Keratinocyte (primary cell): ENCODE results near the gene CDH18. TPM values are rescaled to one million over a fixed set of nuclear protein-coding genes. Genes with fewer than 3 reads are reported as not detected.

ENCODE experiments used
- DNase-seq: peaks from one replicate; pipeline ENCODE4 v3.0.0-alpha.2; 2011; ENCODE audit warnings: low read depth, missing footprints, low spot score
- FAIRE-seq: peaks from 2 replicates; lab custom pipeline; 2011; peaks lifted over from hg19 to GRCh38; lab: Jason Lieb, UNC
- H2AFZ ChIP-seq: 2 replicates; pipeline ENCODE4 v1.6.0; 2012; ENCODE audit warnings: low read length, control low read depth, inconsistent platforms; ENCODE audit not compliant: control insufficient read depth
- H3K27ac ChIP-seq: 2 replicates; pipeline ENCODE4 v1.5.1; 2011; ENCODE audit warnings: low read length; ENCODE audit not compliant: control insufficient read depth, insufficient read depth
- H3K27me3 ChIP-seq: 3 replicates; pipeline ENCODE4 v1.6.0; 2011; ENCODE audit warnings: low read length; ENCODE audit not compliant: control insufficient read depth, insufficient read depth; ENCODE audit errors: extremely low read depth
- H3K36me3 ChIP-seq, 2 experiments: 2 replicates in 1 of 2; 3 replicates in 1 of 2; pipeline ENCODE4 v1.5.1; 2011; ENCODE audit warnings: low read length in 2 of 2, mild to moderate bottlenecking in 1 of 2; ENCODE audit not compliant: control insufficient read depth in 2 of 2, insufficient read depth in 2 of 2; ENCODE audit errors: extremely low read depth in 1 of 2
- H3K4me1 ChIP-seq: 3 replicates; pipeline ENCODE4 v1.5.1; 2011; ENCODE audit warnings: low read length; ENCODE audit not compliant: control insufficient read depth, insufficient read depth; ENCODE audit errors: extremely low read depth
- H3K4me2 ChIP-seq: 3 replicates; pipeline ENCODE4 v1.6.0; 2011; ENCODE audit warnings: low read depth, low read length; ENCODE audit not compliant: control insufficient read depth, insufficient read depth; ENCODE audit errors: extremely low read depth
- H3K4me3 ChIP-seq, 3 experiments: fragments of 200-600 bp in 1 of 3; sonication (generic) in 1 of 3; 2 replicates in 2 of 3; 3 replicates in 1 of 3; pipeline ENCODE4 v1.5.1; 2011 to 2016; ENCODE audit warnings: low read length in 3 of 3, mild to moderate bottlenecking in 3 of 3, control low read depth in 2 of 3, inconsistent platforms in 1 of 3, low read depth in 1 of 3, mixed read lengths in 1 of 3, mixed run types in 1 of 3, moderate library complexity in 1 of 3; ENCODE audit not compliant: control insufficient read depth in 2 of 3, insufficient read depth in 2 of 3; ENCODE audit errors: extremely low read depth in 1 of 3
- H3K79me2 ChIP-seq: 2 replicates; pipeline ENCODE4 v1.6.0; 2012; ENCODE audit warnings: low read length; ENCODE audit not compliant: control insufficient read depth, insufficient read depth
- H3K9ac ChIP-seq: 3 replicates; pipeline ENCODE4 v1.6.0; 2011; ENCODE audit warnings: low read length; ENCODE audit not compliant: control insufficient read depth, insufficient read depth; ENCODE audit errors: extremely low read depth
- H3K9me1 ChIP-seq: 3 replicates; pipeline ENCODE4 v1.6.0; 2011; ENCODE audit warnings: low read length; ENCODE audit not compliant: control insufficient read depth, insufficient read depth; ENCODE audit errors: extremely low read depth
- H3K9me3 ChIP-seq: 2 replicates; pipeline ENCODE4 v1.5.1; 2012; ENCODE audit warnings: low read depth, low read length; ENCODE audit not compliant: control insufficient read depth
- H4K20me1 ChIP-seq: 3 replicates; pipeline ENCODE4 v1.6.0; 2011; ENCODE audit warnings: low read length; ENCODE audit not compliant: control insufficient read depth, insufficient read depth; ENCODE audit errors: extremely low read depth
- EZH2 ChIP-seq: IDR thresholded peaks from one replicate; pipeline ENCODE4 v1.6.1; 2012; ENCODE audit warnings: inconsistent platforms, mild to moderate bottlenecking, low read length, moderate library complexity
- dilution Hi-C: fragments of 300-500 bp; cut with MboI; formaldehyde crosslinking; loops from one replicate; pipeline ENCODE4 v1.7.0; 2020; ENCODE audit warnings: low sequenced_read_pairs; ENCODE audit not compliant: extremely low pct_ligation_motif_present
- polyA plus RNA-seq, 5 experiments: library from polyadenylated mRNA; depleted of rRNA in 3 of 5; stranded (reverse) in 3 of 5; stranded (forward) in 1 of 5; unstranded in 1 of 5; fragments of >200 nt; gene quantifications; 1 replicate in 1 of 5; 2 replicates in 3 of 5; 3 replicates in 1 of 5; pipeline versions ENCODE4 v1.2.1 to v1.2.3, GENCODE V29; 2011 to 2012; ENCODE audit warnings: missing spikeins in 2 of 5, low read depth in 1 of 5, low replicate concordance in 1 of 5
- TF ChIP-seq, protein P1 (sequence below), 3 experiments: IDR thresholded peaks in 1 of 3; conservative IDR thresholded peaks in 1 of 3; optimal IDR thresholded peaks in 1 of 3; 2 replicates in 2 of 3; 3 replicates in 1 of 3; pipeline versions ENCODE3 to v1.5.1; 2011; ENCODE audit warnings: low read length in 3 of 3, mild to moderate bottlenecking in 3 of 3, moderate library complexity in 2 of 3, control low read depth in 1 of 3, inconsistent platforms in 1 of 3; ENCODE audit not compliant: insufficient read depth in 2 of 3; ENCODE audit errors: extremely low read depth in 1 of 3

CDH18 gene
- polyA plus RNA-seq, 1 donor (not counting 4 experiments of a cell fraction or from before 2014, with no cell fraction given), result 0.41 TPM

DNA sequence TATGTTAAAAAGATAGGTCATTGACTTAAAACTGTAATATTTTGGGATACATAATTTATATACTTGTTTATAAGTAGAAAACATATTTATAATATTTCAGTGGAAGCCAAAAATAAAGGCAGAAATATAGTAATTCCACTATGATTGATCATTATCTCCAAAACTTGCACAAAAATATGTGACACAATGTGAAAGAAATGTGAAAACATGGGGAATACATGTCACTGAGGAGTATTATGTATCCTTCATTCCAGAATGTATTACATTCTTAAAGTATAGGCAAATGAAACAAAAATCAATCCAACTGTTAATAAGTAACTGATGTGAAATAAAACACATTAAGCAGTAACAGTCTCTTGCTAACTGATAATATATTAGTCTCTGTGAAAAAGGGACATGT lies 236.7 kb downstream of the CDH18 start:
- no peaks in the 10 kb centered on the region for H3K9me3 ChIP-seq
- no peak overlapping the region for H2AFZ ChIP-seq
- TF ChIP-seq, protein P1, sequence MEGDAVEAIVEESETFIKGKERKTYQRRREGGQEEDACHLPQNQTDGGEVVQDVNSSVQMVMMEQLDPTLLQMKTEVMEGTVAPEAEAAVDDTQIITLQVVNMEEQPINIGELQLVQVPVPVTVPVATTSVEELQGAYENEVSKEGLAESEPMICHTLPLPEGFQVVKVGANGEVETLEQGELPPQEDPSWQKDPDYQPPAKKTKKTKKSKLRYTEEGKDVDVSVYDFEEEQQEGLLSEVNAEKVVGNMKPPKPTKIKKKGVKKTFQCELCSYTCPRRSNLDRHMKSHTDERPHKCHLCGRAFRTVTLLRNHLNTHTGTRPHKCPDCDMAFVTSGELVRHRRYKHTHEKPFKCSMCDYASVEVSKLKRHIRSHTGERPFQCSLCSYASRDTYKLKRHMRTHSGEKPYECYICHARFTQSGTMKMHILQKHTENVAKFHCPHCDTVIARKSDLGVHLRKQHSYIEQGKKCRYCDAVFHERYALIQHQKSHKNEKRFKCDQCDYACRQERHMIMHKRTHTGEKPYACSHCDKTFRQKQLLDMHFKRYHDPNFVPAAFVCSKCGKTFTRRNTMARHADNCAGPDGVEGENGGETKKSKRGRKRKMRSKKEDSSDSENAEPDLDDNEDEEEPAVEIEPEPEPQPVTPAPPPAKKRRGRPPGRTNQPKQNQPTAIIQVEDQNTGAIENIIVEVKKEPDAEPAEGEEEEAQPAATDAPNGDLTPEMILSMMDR (optimal IDR thresholded peaks at IDR 0.05 in 1 of 3, IDR thresholded peaks at IDR 0.05 in 1 of 3, conservative IDR thresholded peaks at IDR 0.05 in 1 of 3; ENCODE audit: extremely low read depth in 1 of 3, insufficient read depth in 2 of 3, low read length in 3 of 3), result no peak
- no peak for TF ChIP-seq EZH2
- H3K36me3 ChIP-seq, result no peaks in the 10 kb centered on the region
- no peak overlapping the region for H3K4me3 ChIP-seq
- no peaks in the 10 kb centered on the region for H3K9me1 ChIP-seq
- H3K9ac ChIP-seq, result no peak overlapping the region
- no peak overlapping the region for H3K4me2 ChIP-seq
- no peaks in the 10 kb centered on the region for H4K20me1 ChIP-seq
- dilution Hi-C loops, result no loop called here
- no peaks in the 10 kb centered on the region for H3K79me2 ChIP-seq
- H3K4me1 ChIP-seq, result no peaks in the 10 kb centered on the region
- FAIRE-seq (no peak), DNase-seq (no peak)
- H3K27ac ChIP-seq, result no peak overlapping the region
- no peaks in the 10 kb centered on the region for H3K27me3 ChIP-seq

DNA sequence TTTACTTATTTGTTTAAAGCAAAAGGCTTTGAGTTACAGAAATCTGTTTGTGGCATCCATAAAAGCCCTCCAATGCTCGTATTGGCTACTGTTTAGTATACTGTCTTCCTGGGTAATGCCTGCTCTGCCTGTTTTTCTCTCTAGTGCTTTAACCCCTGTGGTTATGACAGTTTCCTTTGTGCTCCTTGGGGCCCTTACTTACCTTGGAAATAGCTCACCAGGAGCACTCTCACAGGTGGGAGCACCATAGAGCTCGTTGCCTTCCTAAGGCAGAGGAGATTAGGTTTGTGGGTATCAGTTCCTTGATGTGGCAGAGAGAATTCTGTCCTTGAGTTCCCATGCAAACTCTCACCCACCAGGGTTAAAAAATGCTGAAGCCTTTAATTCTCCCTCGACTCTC lies 242.8 kb downstream of the CDH18 start:
- dilution Hi-C loops, result no loop called here
- Histone ChIP-seq H3K9ac (no peak overlapping the region), H3K4me2 (no peak overlapping the region), H4K20me1 (no peaks in the 10 kb centered on the region), H3K27me3 (no peaks in the 10 kb centered on the region), H3K27ac (no peak overlapping the region), H3K4me1 (no peaks in the 10 kb centered on the region), H3K9me1 (no peaks in the 10 kb centered on the region), H3K79me2 (no peaks in the 10 kb centered on the region), H3K9me3 (no peaks in the 10 kb centered on the region), H3K4me3 (no peak overlapping the region), H3K36me3 (no peaks in the 10 kb centered on the region), H2AFZ (no peak overlapping the region)
- TF ChIP-seq EZH2, result no peak
- TF ChIP-seq, protein P1 (optimal IDR thresholded peaks at IDR 0.05 in 1 of 3, IDR thresholded peaks at IDR 0.05 in 1 of 3, conservative IDR thresholded peaks at IDR 0.05 in 1 of 3; ENCODE audit: extremely low read depth in 1 of 3, insufficient read depth in 2 of 3, low read length in 3 of 3), result no peak
- no peak for FAIRE-seq
- DNase-seq, result no peak
